Measurements from ENCODE around the gene FAR2. TPM values are rescaled to one million over a fixed set of nuclear protein-coding genes. Genes with fewer than 3 reads are reported as not detected.

Gene FAR2
- total and polyA plus RNA-seq, 2 experiments from 2014 or later = 18.7 to 22.6 TPM

DNA sequence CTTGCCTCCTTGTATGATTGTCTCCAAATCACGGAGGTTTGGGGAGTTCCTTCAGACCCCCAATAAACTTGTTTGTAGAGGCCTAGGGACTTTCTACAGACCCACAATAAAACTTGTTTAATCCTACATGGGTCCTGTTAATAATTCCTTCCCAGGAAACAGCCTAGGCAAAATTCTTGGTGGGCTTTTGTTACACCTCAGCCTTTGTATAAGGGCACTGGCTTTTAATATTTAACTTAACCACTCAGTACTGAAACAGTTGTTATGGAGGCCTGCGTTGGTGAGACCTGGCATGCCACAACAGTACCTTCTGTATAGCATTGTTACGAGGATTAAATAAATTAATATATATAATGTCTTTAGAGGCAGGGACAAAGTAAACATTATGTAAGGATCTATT, 32.7 kb upstream of the FAR2 start:
- H3K36me3 ChIP-seq (ENCODE audit: insufficient read depth) = no peaks in the 10 kb centered on the region
- peaks cover 5% of the 10 kb centered on the region; the same call in 2 of the 3 replicates for H3K36me3 Mint-ChIP-seq (ENCODE audit: low read depth)
- H3K9me2 ChIP-seq (ENCODE audit: insufficient read depth) = peaks cover 3% of the 10 kb centered on the region; the same call in 1 of the 2 replicates
- H3K27me3 ChIP-seq (ENCODE audit: insufficient read depth) = no peaks in the 10 kb centered on the region
- H4K20me1 ChIP-seq (replicated peaks; ENCODE audit: insufficient read depth) = no peaks in the 10 kb centered on the region
- ATAC-seq (no peak), DNase-seq (ENCODE audit: low spot score) (no peak)
- H3K4me1 Mint-ChIP-seq = no peaks in the 10 kb centered on the region
- no peak overlapping the region for H3K4me3 ChIP-seq
- no peaks in the 10 kb centered on the region for H3F3A ChIP-seq (replicated peaks; ENCODE audit: low read depth)
- H3K4me2 ChIP-seq = no peak overlapping the region
- no peaks in the 10 kb centered on the region for H3K4me1 ChIP-seq (ENCODE audit: insufficient read depth)
- no peak overlapping the region for H3K27ac ChIP-seq (ENCODE audit: low read depth)
- no peak for TF ChIP-seq STAT1 (IDR thresholded peaks at IDR 0.05; ENCODE audit: unreplicated experiment)
- no peak for TF ChIP-seq CREB1 (CRISPR knock-in tag; IDR thresholded peaks at IDR 0.05; ENCODE audit: low read depth)
- H3K27me3 Mint-ChIP-seq (ENCODE audit: insufficient read depth, low read depth, poor library complexity) = no peaks in the 10 kb centered on the region
- no peaks in the 10 kb centered on the region for H3K79me2 ChIP-seq (replicated peaks; ENCODE audit: insufficient read depth)
- no peak overlapping the region for H3K4me3 Mint-ChIP-seq
- H3K9me3 Mint-ChIP-seq = peaks cover 22% of the 10 kb centered on the region
- no peak overlapping the region for H3K27ac Mint-ChIP-seq
- no peak overlapping the region for H2AFZ ChIP-seq

DNA sequence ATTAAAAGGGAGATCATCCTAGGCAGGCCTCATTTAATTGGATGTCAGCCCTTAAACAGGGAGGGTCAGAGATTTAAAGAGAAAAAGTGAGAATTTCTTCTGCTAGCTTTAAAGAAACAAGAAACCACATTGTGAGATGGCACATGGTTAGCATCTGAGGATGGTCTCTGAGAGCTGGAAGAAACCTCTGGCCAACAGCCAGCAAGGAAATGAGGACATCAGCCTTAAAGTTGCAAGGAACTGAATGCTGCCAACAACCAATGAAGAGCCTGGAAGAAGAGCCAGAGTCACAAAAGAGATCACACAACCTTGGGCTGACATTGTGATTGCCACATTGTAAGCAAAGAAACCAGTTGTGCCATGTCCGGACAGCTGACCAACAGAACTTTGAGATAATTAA, 17.5 kb upstream of the FAR2 start:
- H3K4me1 Mint-ChIP-seq = peaks cover 9% of the 10 kb centered on the region; the same call in 2 of the 3 replicates
- Histone ChIP-seq H4K20me1 (replicated peaks; ENCODE audit: insufficient read depth) (no peaks in the 10 kb centered on the region), H3K79me2 (replicated peaks; ENCODE audit: insufficient read depth) (no peaks in the 10 kb centered on the region), H2AFZ (no peak overlapping the region), H3K4me3 (no peak overlapping the region), H3K36me3 (ENCODE audit: insufficient read depth) (no peaks in the 10 kb centered on the region), H3K9me2 (ENCODE audit: insufficient read depth) (peaks cover 16% of the 10 kb centered on the region; the same call in 1 of the 2 replicates), H3K4me1 (ENCODE audit: insufficient read depth) (peaks cover 16% of the 10 kb centered on the region), H3F3A (replicated peaks; ENCODE audit: low read depth) (no peaks in the 10 kb centered on the region), H3K27ac (ENCODE audit: low read depth) (no peak overlapping the region), H3K4me2 (no peak overlapping the region), H3K27me3 (ENCODE audit: insufficient read depth) (no peaks in the 10 kb centered on the region)
- H3K27ac Mint-ChIP-seq = no peak overlapping the region
- ATAC-seq = no peak
- H3K36me3 Mint-ChIP-seq (ENCODE audit: low read depth) = peaks cover 14% of the 10 kb centered on the region
- no peak overlapping the region for H3K4me3 Mint-ChIP-seq
- TF ChIP-seq, protein P1, sequence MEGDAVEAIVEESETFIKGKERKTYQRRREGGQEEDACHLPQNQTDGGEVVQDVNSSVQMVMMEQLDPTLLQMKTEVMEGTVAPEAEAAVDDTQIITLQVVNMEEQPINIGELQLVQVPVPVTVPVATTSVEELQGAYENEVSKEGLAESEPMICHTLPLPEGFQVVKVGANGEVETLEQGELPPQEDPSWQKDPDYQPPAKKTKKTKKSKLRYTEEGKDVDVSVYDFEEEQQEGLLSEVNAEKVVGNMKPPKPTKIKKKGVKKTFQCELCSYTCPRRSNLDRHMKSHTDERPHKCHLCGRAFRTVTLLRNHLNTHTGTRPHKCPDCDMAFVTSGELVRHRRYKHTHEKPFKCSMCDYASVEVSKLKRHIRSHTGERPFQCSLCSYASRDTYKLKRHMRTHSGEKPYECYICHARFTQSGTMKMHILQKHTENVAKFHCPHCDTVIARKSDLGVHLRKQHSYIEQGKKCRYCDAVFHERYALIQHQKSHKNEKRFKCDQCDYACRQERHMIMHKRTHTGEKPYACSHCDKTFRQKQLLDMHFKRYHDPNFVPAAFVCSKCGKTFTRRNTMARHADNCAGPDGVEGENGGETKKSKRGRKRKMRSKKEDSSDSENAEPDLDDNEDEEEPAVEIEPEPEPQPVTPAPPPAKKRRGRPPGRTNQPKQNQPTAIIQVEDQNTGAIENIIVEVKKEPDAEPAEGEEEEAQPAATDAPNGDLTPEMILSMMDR (conservative IDR thresholded peaks at IDR 0.05; ENCODE audit: low read depth in 2 of 2) = no peak
- TF ChIP-seq ZNF331 (CRISPR knock-in tag; IDR thresholded peaks at IDR 0.05; ENCODE audit: low read depth) = no peak
- no peak for TF ChIP-seq CREB1 (CRISPR knock-in tag; IDR thresholded peaks at IDR 0.05; ENCODE audit: low read depth)
- peaks cover 8% of the 10 kb centered on the region for H3K27me3 Mint-ChIP-seq (ENCODE audit: insufficient read depth, low read depth, poor library complexity)
- peaks cover 17% of the 10 kb centered on the region for H3K9me3 Mint-ChIP-seq
- DNase-seq (ENCODE audit: low spot score) = no peak

DNA sequence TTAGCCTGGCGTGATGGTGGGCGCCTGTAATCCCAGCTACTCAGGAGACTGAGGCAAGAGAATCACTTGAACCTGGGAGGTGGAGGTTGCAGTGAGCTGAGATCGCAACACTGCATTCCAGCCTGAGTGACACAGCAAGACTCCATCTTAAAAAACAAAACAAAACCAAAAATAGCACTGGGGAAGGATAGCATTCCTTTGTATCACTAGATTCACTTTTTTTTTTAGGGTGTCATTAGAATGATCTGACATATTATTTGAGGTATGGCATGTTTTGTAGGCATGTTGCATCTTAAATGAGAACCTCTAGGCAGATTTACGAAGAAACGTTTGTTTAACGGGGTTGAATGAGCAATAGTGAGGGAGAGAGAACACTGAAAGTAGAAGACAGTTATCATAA, 16.8 kb upstream of the FAR2 start:
- no peak for TF ChIP-seq CREB1 (CRISPR knock-in tag; IDR thresholded peaks at IDR 0.05; ENCODE audit: low read depth)
- TF ChIP-seq STAT1 (IDR thresholded peaks at IDR 0.05; ENCODE audit: unreplicated experiment) = no peak
- H3K36me3 Mint-ChIP-seq (ENCODE audit: low read depth) = peaks cover 14% of the 10 kb centered on the region
- no peak overlapping the region for H3K27ac ChIP-seq (ENCODE audit: low read depth)
- H3K9me2 ChIP-seq (ENCODE audit: insufficient read depth) = peaks cover 16% of the 10 kb centered on the region; the same call in 1 of the 2 replicates
- no peaks in the 10 kb centered on the region for H3K79me2 ChIP-seq (replicated peaks; ENCODE audit: insufficient read depth)
- H3K36me3 ChIP-seq (ENCODE audit: insufficient read depth) = no peaks in the 10 kb centered on the region
- peaks cover 16% of the 10 kb centered on the region for H3K4me1 ChIP-seq (ENCODE audit: insufficient read depth)
- H3K4me2 ChIP-seq = no peak overlapping the region
- H4K20me1 ChIP-seq (replicated peaks; ENCODE audit: insufficient read depth) = no peaks in the 10 kb centered on the region
- peaks cover 17% of the 10 kb centered on the region for H3K9me3 Mint-ChIP-seq
- ATAC-seq (no peak), DNase-seq (ENCODE audit: low spot score) (no peak)
- H3K4me1 Mint-ChIP-seq = peaks cover 9% of the 10 kb centered on the region; the same call in 2 of the 3 replicates
- peaks cover 8% of the 10 kb centered on the region for H3K27me3 Mint-ChIP-seq (ENCODE audit: insufficient read depth, low read depth, poor library complexity)
- no peak overlapping the region for H3K27ac Mint-ChIP-seq
- no peak overlapping the region for H3K4me3 Mint-ChIP-seq
- no peaks in the 10 kb centered on the region for H3K27me3 ChIP-seq (ENCODE audit: insufficient read depth)
- no peaks in the 10 kb centered on the region for H3F3A ChIP-seq (replicated peaks; ENCODE audit: low read depth)
- no peak overlapping the region for H3K4me3 ChIP-seq
- no peak overlapping the region for H2AFZ ChIP-seq

Data from GM23338 (cell line).